LNCaP clone FGC (cell line): ENCODE data around the gene CBX8.

ENCODE experiments used
- DNase-seq: peaks from one replicate; pipeline ENCODE4 v3.0.0-alpha.2; 2011; ENCODE audit warnings: low read depth
- H3K4me3 ChIP-seq: 2 replicates; pipeline ENCODE4 v1.5.1; 2011; ENCODE audit warnings: mild to moderate bottlenecking, low read depth, low read length, control low read depth
- CTCF ChIP-seq: IDR thresholded peaks from 2 replicates; pipeline ENCODE4 v1.5.1; 2012; ENCODE audit warnings: mild to moderate bottlenecking; ENCODE audit not compliant: control insufficient read depth, insufficient read depth; ENCODE audit errors: extremely low read depth

The CBX8 gene

GRCh38 chr17:79801156-79802038 is 4.5 kb upstream of the CBX8 start:
- TF ChIP-seq CTCF = no peak
- no peak for DNase-seq
- no peak overlapping the region for H3K4me3 ChIP-seq

GRCh38 chr17:79800325-79801155 is 3.7 kb upstream of the CBX8 start:
- no peak for TF ChIP-seq CTCF
- no peak for DNase-seq
- peak overlapping the region; percentile 32 for H3K4me3 ChIP-seq

- TF ChIP-seq CTCF = no peak
- H3K4me3 ChIP-seq = peak overlapping the region; percentile 32
- no peak for DNase-seq
Observed at GRCh38 chr17:79799538-79800324, 2.9 kb upstream of the CBX8 start.

- H3K4me3 ChIP-seq = no peak overlapping the region
- TF ChIP-seq CTCF = no peak
- no peak for DNase-seq
Observed at GRCh38 chr17:79799174-79799537, 2.3 kb upstream of the CBX8 start.

GRCh38 chr17:79798299-79799173 is 1.7 kb upstream of the CBX8 start:
- TF ChIP-seq CTCF = no peak
- DNase-seq = no peak
- no peak overlapping the region for H3K4me3 ChIP-seq
